ENCODE measurements around the gene BCAS3.

DNA sequence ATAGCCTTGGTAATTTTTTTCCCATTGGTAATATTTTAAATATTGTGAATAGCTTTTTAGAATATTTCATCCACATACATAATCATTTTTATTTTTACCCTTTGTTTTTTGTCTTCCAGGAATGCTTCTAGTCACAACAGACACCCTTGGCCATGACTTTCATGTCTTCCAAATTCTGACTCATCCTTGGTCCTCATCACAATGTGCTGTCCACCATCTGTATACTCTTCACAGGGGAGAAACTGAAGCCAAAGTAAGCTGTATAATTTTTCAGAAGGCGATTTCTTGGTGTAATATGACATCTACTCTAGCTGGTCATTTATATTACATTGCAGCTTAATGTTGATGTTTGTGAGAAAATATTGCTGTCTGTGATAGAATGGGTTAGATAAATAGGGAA lies 269.4 kb downstream of the BCAS3 start:
- TF ChIP-seq EZH2 (IDR thresholded peaks at IDR 0.05; ENCODE audit: insufficient read depth, poor library complexity, severe bottlenecking) (no peak), EZH2phosphoT487 (IDR thresholded peaks at IDR 0.05; ENCODE audit: insufficient read depth, low read depth) (no peak)
